IMR-90 (cell line): ENCODE measurements around the gene EFEMP1.

Experiments
- CTCF ChIP-seq: conservative IDR thresholded peaks from 2 replicates; pipeline ENCODE4 v1.5.1; 2012; ENCODE audit warnings: mild to moderate bottlenecking, low read depth, low read length, improper control_type of control experiment
- FOS ChIP-seq: fragments of 150-350 bp; IDR thresholded peaks from 2 replicates; pipeline ENCODE4 v1.6.1; 2016; ENCODE audit warnings: low read depth, low read length
- POLR2A ChIP-seq: IDR thresholded peaks from 2 replicates; pipeline ENCODE4 v1.6.1; 2012; ENCODE audit warnings: mild to moderate bottlenecking, low read depth, low read length
- RAD21 ChIP-seq: IDR thresholded peaks from 2 replicates; pipeline ENCODE4 v1.6.1; 2012; ENCODE audit warnings: low read length, improper control_type of control experiment

GRCh38 chr2:55919574-55919973, 4.0 kb downstream of the EFEMP1 start:
- TF ChIP-seq CTCF (no peak), POLR2A (no peak), FOS (no peak), RAD21 (no peak)
